ENCODE data around the gene IFNA1.
"Not testable (repeated sequence)": the region's sequence is repeated elsewhere in the genome, so short reads cannot be mapped to it uniquely, and the experiment has no call there.

IFNA1 gene

GRCh38 chr9:21443849-21444625, 3.8 kb downstream of the IFNA1 start:
- DNase-seq (ENCODE audit: low read depth, low spot score), result no peak

GRCh38 chr9:21449312-21449711, 9.1 kb downstream of the IFNA1 start:
- DNase-seq (ENCODE audit: low read depth, low spot score), result not testable (repeated sequence)

- no peak for DNase-seq (ENCODE audit: low read depth, low spot score)
Observed at GRCh38 chr9:21450733-21451394, 10.6 kb downstream of the IFNA1 start.

GRCh38 chr9:21452681-21453080, 12.4 kb downstream of the IFNA1 start:
- no peak for DNase-seq (ENCODE audit: low read depth, low spot score)

GRCh38 chr9:21454149-21454548, 13.9 kb downstream of the IFNA1 start:
- no peak for DNase-seq (ENCODE audit: low read depth, low spot score)

GRCh38 chr9:21455320-21455719, 15.1 kb downstream of the IFNA1 start:
- DNase-seq (ENCODE audit: low read depth, low spot score), result no peak

GRCh38 chr9:21461377-21461776, 21.1 kb downstream of the IFNA1 start:
- no peak for DNase-seq (ENCODE audit: low read depth, low spot score)

GRCh38 chr9:21465138-21465537, 24.9 kb downstream of the IFNA1 start:
- DNase-seq (ENCODE audit: low read depth, low spot score), result no peak

GRCh38 chr9:21465859-21466518, 25.8 kb downstream of the IFNA1 start:
- DNase-seq (ENCODE audit: low read depth, low spot score), result peak; percentile 81

GRCh38 chr9:21470126-21470525, 29.9 kb downstream of the IFNA1 start:
- no peak for DNase-seq (ENCODE audit: low read depth, low spot score)

GRCh38 chr9:21473236-21473635, 33.0 kb downstream of the IFNA1 start:
- no peak for DNase-seq (ENCODE audit: low read depth, low spot score)

- DNase-seq (ENCODE audit: low read depth, low spot score), result no peak
Observed at GRCh38 chr9:21477466-21477865, 37.2 kb downstream of the IFNA1 start.

GRCh38 chr9:21479152-21479702, 39.0 kb downstream of the IFNA1 start:
- no peak for DNase-seq (ENCODE audit: low read depth, low spot score)

GRCh38 chr9:21481470-21482056, 41.3 kb downstream of the IFNA1 start:
- no peak for DNase-seq (ENCODE audit: low read depth, low spot score)

GRCh38 chr9:21482213-21482612, 42.0 kb downstream of the IFNA1 start, which contains the start of gene IFNE:
TSS of gene IFNE (minus strand) at chr9:21482313. CDS start at chr9:21481694, 619 bp downstream.
- DNase-seq (ENCODE audit: low read depth, low spot score), result no peak
